Dermis blood vessel endothelial cell (primary cell): ENCODE data around the gene PHLDA3. TPM values are rescaled to one million over a fixed set of nuclear protein-coding genes. Genes with fewer than 3 reads are reported as not detected.

Experiments used
- DNase-seq: peaks from one replicate; pipeline ENCODE4 v3.0.0; 2010
- total RNA-seq: library from RNA; depleted of rRNA; stranded (reverse); fragments of >200 nt; gene quantifications from 2 replicates; pipeline ENCODE4 v1.2.3, GENCODE V29; 2014

PHLDA3 gene
- total RNA-seq, 1 donor from 2014 or later: 29.4 TPM

DNA sequence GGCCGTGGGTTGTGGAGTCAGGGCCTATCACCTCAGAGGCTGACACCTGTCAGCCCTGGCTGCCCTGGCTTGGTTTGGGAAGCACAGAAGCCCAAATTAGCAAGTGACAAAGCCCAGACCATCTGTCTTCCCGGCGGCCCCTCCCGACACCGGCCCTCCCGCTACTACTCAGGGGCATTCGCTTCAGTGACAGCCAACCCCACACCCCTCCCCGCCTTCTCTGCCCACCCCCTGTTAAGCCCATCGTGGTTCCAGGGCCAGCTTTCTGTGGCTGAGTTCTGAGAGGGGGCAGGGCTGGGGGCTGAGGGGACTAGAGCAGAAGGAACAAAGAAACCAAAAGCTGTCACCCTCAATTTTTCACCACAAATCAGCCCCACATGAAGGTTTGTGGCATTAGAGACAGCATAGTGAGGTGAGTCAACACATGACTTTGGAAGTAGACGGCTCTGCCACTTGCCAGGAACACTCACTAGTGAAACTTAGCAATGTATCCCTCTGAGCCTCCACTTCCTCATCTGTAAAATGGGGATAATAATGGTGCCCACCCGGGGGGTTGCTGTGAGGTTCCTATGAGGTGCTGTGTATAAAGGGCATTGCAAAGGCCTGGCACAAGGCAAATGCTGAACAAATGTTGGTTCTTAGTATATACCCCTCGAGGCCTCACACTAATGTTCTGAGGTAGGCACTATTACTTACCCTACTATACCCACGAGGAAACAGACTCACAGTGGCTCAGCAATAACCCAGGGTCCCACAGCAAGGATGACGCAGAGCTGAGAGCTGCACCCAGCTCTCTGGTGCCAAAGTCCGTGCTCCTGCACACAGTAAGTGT lies 42.3 kb downstream of the PHLDA3 start:
- DNase-seq: no peak

DNA sequence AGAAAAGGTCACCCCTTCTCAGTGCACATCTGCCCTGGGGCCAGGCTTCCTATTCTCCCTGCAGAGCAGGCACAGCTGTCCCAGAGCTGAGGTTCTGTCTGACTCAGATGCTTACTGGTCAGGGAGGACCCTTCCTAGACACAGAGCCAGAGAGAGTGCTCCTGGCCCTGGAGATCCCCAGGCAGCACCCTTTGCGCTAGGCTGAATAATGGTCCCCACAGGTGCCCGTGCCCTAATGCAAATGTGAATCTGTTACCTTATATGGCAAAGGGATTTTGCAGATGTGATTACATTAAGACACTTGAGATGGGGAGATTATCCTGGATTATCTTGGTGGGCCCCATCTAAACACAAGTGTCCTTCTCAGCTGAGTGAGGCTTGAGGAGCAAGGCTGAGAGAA lies 44.8 kb downstream of the PHLDA3 start:
- DNase-seq: no peak

DNA sequence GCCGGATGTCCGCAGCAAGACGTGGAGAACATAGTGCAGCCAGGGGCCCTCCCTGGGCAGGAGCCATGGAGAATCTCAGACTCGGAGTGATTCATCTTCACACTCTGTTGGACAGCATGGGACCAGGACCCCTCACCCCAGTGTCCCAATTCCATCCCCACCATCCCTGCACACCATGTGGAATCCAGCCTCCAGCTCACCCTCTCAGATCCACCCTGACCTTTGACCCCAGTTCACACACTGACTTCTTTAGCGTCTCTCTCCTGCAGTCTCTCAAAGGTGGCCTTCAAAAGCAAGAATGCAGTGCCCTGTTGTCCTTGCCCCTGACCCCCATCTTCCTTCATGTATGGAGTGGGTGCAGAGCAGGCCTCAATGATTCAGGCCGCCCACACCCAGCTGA lies 45.3 kb downstream of the PHLDA3 start:
- DNase-seq: no peak

DNA sequence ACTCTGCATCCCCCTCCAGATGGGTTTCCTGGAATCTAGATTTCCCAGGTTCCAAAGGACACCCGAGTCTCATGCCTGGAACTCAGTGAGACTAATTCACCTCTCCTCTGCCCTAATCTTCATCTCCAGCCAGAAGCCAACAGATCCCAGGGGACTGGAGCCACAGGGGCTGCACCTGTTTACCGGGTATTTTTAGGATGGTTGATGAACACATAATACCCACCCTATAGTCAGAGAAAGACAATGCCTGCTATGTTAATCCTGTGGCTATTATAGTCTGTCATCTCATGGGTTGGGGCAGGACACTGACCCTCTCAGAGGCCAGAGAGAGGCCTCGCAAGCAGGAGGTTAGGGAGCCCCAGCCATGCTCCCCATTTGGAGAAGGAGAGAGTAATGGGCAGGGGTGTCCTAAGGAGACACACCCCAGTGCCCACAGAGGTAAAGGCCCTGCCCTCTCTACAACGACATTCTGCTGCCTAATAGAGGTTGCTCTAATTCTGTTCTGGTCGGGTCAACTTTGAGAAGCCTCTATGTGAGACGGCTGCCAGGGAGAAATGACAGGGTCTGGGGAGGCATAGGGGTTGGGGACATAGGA lies 46.5 kb downstream of the PHLDA3 start:
- DNase-seq: no peak

- DNase-seq: no peak
These were observed 47.0 kb downstream of the PHLDA3 start for GRCh38 chr1:201422026-201422425.

GRCh38 chr1:201421041-201421440 lies 47.9 kb downstream of the PHLDA3 start:
- no peak for DNase-seq

DNA sequence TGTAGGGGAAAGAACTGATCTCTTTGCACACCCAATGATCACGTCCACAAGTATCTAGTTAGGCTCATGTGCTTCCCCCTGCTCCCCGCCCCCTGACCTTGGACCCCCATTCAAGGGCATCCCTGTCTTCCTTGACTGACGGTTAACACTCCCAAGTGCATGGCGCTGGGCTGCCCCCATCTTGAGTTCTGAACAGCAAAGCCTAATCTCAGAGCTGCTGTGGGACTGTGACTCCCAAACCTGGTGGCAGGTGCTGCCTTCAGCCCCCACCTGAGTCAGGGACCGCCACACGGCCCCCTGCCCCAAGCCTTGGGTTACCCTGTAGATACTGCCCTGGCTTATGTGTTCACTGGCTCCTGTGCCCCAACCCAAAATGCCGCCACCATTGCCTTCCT lies 48.4 kb downstream of the PHLDA3 start:
- no peak for DNase-seq

DNA sequence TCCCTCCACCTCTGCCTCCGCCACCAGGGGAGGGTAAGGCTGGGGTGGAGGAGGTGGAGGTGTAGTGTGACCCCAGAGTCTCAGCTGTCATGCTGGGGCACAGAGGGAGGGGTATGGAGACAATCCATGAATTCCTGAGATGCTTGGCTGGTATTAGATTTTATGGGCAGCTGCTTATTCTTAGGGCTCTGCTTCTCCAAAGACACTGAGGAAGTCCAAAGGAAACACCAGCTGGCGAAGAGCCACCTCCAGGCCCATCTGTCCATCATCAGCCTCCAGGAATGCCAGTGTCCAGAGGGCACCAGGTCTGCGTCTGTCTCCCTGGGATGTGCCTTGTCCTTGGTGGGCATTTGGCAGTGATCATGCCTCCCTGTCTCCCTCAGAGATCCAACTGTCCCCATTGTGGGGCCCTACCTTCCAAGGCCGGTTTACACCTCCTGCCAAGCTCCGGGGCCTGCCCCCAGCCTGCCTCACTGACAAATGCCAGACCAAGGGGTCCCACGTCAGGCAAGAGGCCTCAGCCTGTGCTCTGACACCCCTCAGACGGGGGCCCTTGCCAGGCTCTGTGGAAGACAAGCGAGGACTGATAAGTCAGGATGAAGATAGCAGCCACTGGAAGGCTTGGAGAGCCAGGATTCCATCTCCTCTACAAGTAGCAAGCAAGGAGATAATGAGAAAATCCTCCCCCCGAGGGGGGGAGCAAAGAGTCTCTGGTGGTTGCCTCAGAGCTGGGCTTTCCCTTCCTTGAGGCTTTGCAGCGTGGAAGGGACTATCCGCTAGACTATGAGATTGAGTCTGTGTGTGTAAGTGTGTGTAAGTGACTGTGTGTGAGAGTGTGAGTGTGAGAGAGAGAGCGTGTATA lies 49.0 kb downstream of the PHLDA3 start:
- DNase-seq: no peak

DNA sequence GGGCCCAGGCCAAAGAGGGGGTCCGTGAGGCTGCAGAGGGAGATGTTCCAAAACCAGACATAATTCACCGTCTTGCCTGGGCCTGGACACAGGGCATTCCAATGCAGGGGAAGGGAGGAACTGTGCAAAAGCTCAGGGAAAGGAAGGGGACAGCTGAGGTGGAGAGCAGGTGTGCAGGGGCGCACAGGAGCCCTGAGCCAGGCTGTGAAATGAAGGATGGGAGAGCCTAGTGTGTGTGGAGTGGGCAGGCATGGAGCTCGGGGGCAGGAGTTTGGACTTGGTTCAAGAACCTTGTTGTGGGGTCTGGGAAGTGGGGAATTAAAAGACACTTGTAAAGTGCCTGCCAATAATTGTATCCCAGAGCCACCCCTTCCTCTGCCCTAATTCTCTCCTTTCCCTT lies 49.7 kb downstream of the PHLDA3 start:
- no peak for DNase-seq

GRCh38 chr1:201418461-201418860 lies 50.5 kb downstream of the PHLDA3 start:
- no peak for DNase-seq

Other genes with a start within 250 kb of the PHLDA3 start
- 0.19 and 0.85 TPM in 2 replicates for gene PKP1, start 185.7 kb downstream of the PHLDA3 start, total RNA-seq
- not detected in 2 replicates for gene TNNT2, start 91.5 kb downstream of the PHLDA3 start, total RNA-seq
- 0.09 and 0.68 TPM in 2 replicates for gene LAD1, start 69.9 kb downstream of the PHLDA3 start, total RNA-seq
- not detected in 2 replicates for gene TNNI1, start 47.5 kb downstream of the PHLDA3 start, total RNA-seq
- gene CSRP1, start 37.9 kb upstream of the PHLDA3 start, total RNA-seq: 256 and 443 TPM in 2 replicates
- gene NAV1, start 69.9 kb upstream of the PHLDA3 start, total RNA-seq: 16.5 and 27.0 TPM in 2 replicates